WTC11 (cell line): ENCODE measurements around the gene HSF5. TPM values are rescaled to one million over a fixed set of nuclear protein-coding genes. Genes with fewer than 3 reads are reported as not detected.

Experiments
- ATF3 ChIP-seq: sonication (generic); formaldehyde crosslinking; conservative IDR thresholded peaks from 2 replicates; pipeline ENCODE4 v1.8.1; 2022; ENCODE audit warnings: mild to moderate bottlenecking, missing genetic modification reagents
- ERG ChIP-seq: fragments of 250-450 bp; sonication (Bioruptor Pico); IDR thresholded peaks from 2 replicates; pipeline ENCODE4 v1.8.0; 2021; ENCODE audit warnings: mild to moderate bottlenecking
- GRHL2 ChIP-seq: fragments of 250-450 bp; sonication (Bioruptor Pico); IDR thresholded peaks from 2 replicates; pipeline ENCODE4 v1.8.0; 2022; ENCODE audit warnings: mild to moderate bottlenecking, moderate library complexity; ENCODE audit not compliant: insufficient replicate concordance, severe bottlenecking
- HMGA2 ChIP-seq: fragments of 250-450 bp; sonication (Bioruptor Pico); IDR thresholded peaks from 2 replicates; pipeline ENCODE4 v1.4.0; 2021; ENCODE audit warnings: mild to moderate bottlenecking, moderate library complexity
- JUN ChIP-seq: sonication (generic); formaldehyde crosslinking; IDR thresholded peaks from 2 replicates; pipeline ENCODE4 v1.8.0; 2023; ENCODE audit warnings: mild to moderate bottlenecking, missing genetic modification reagents
- MAX ChIP-seq: sonication (generic); formaldehyde crosslinking; IDR thresholded peaks from 2 replicates; pipeline ENCODE4 v1.8.0; 2022; ENCODE audit warnings: mild to moderate bottlenecking, missing genetic modification reagents
- NR3C1 ChIP-seq: sonication (generic); formaldehyde crosslinking; conservative IDR thresholded peaks from 2 replicates; pipeline ENCODE4 v1.8.1; 2023; ENCODE audit warnings: low read depth, mild to moderate bottlenecking, missing genetic modification reagents
- PREB ChIP-seq: sonication (generic); formaldehyde crosslinking; IDR thresholded peaks from 2 replicates; pipeline ENCODE4 v1.8.1; 2022; ENCODE audit warnings: mild to moderate bottlenecking, missing genetic modification reagents, moderate library complexity, borderline replicate concordance
- SP1 ChIP-seq: sonication (generic); formaldehyde crosslinking; conservative IDR thresholded peaks from 2 replicates; pipeline ENCODE4 v1.8.1; 2022; ENCODE audit warnings: missing genetic modification reagents
- STAT6 ChIP-seq: sonication (generic); formaldehyde crosslinking; conservative IDR thresholded peaks from 2 replicates; pipeline ENCODE4 v1.8.1; 2023; ENCODE audit warnings: mild to moderate bottlenecking, low read depth, missing genetic modification reagents, moderate library complexity
- TEAD1 ChIP-seq: sonication (generic); formaldehyde crosslinking; IDR thresholded peaks from 2 replicates; pipeline ENCODE4 v1.8.0; 2022; ENCODE audit warnings: mild to moderate bottlenecking, missing genetic modification reagents
- ZNF396 ChIP-seq: fragments of 250-450 bp; sonication (Bioruptor Pico); IDR thresholded peaks from 2 replicates; pipeline ENCODE4 v1.8.0; 2021; ENCODE audit warnings: mild to moderate bottlenecking, moderate library complexity, borderline replicate concordance
- ZNF416 ChIP-seq: fragments of 250-450 bp; sonication (Bioruptor Pico); IDR thresholded peaks from 2 replicates; pipeline ENCODE4 v1.9.0; 2021; ENCODE audit warnings: mild to moderate bottlenecking, inconsistent platforms
- ZNF532 ChIP-seq: fragments of 250-450 bp; sonication (Bioruptor Pico); IDR thresholded peaks from 2 replicates; pipeline ENCODE4 v1.9.0; 2021; ENCODE audit warnings: mild to moderate bottlenecking, borderline replicate concordance
- ZNF671 ChIP-seq: fragments of 250-450 bp; sonication (Bioruptor Pico); IDR thresholded peaks from 2 replicates; pipeline ENCODE4 v1.8.0; 2021; ENCODE audit warnings: mild to moderate bottlenecking
- total RNA-seq: library from RNA; stranded (reverse); gene quantifications from 3 replicates; pipeline ENCODE4 v1.2.3, GENCODE V29; 2021

The HSF5 gene
- total RNA-seq, 1 experiment from 2014 or later: 0.09 TPM

- peak; percentile 42; the same call in 1 of the 2 replicates for TF ChIP-seq TEAD1 (CRISPR knock-in tag)
- 0 out of 2 replicates have a peak, but pooled peaks have one; percentile 57 for TF ChIP-seq ZNF532 (CRISPR knock-in tag)
- TF ChIP-seq ATF3 (CRISPR knock-in tag): no peak
- no peak for TF ChIP-seq PREB (CRISPR knock-in tag)
- no peak for TF ChIP-seq ZNF396 (CRISPR knock-in tag)
- TF ChIP-seq ZNF671 (CRISPR knock-in tag): no peak
- TF ChIP-seq ZNF416 (CRISPR knock-in tag): peak; percentile 83; the same call in 1 of the 2 replicates
- no peak for TF ChIP-seq STAT6 (CRISPR knock-in tag)
- 0 out of 2 replicates have a peak, but pooled peaks have one; percentile 27 for TF ChIP-seq MAX (CRISPR knock-in tag)
- TF ChIP-seq SP1 (CRISPR knock-in tag): peak; percentile 73
- no peak for TF ChIP-seq HMGA2 (CRISPR knock-in tag)
- no peak for TF ChIP-seq ERG
- no peak for TF ChIP-seq JUN (CRISPR knock-in tag)
- no peak for TF ChIP-seq GRHL2 (CRISPR knock-in tag)
- no peak for TF ChIP-seq NR3C1
- TF ChIP-seq, all 79 proteins: peak for 10
These were observed 26.0 kb upstream of the HSF5 start, which contains the start of gene MTMR4 (continued) for GRCh38 chr17:58513965-58514769.
